Gastrocnemius medialis (tissue), 4 donors: ENCODE data around the gene LFNG. TPM values are rescaled to one million over a fixed set of nuclear protein-coding genes. Genes with fewer than 3 reads are reported as not detected.

Experiments
- ATAC-seq, 2 donors: fragments of 150-250 bp; one replicate each; pipeline ENCODE4 v1.9.1; 2016
- DNase-seq, 2 donors: peaks; one replicate each; pipeline ENCODE4 v3.0.0-alpha.2; 2019
- H3K27ac ChIP-seq, 4 donors: fragments of 200-600 bp; sonication (generic); 1 replicate in 1 of 4; 2 replicates in 3 of 4; pipeline ENCODE4 v1.5.1; 2016 to 2018; ENCODE audit warnings: mild to moderate bottlenecking in 2 of 4, moderate library complexity in 1 of 4
- H3K27me3 ChIP-seq, 3 donors: fragments of 200-600 bp; sonication (generic) in 2 of 3; 1 replicate in 1 of 3; 2 replicates in 2 of 3; pipeline versions ENCODE4 v1.5.1 to v1.6.0; 2016 to 2019; ENCODE audit warnings: mild to moderate bottlenecking in 1 of 3, moderate library complexity in 1 of 3
- H3K36me3 ChIP-seq, 2 donors: fragments of 200-600 bp; sonication (generic) in 1 of 2; one replicate each; pipeline ENCODE4 v1.5.1; 2017 to 2018
- H3K4me1 ChIP-seq, 2 donors: fragments of 200-600 bp; sonication (generic) in 1 of 2; one replicate each; pipeline ENCODE4 v1.5.1; 2016 to 2017; ENCODE audit warnings: mild to moderate bottlenecking in 2 of 2
- H3K4me3 ChIP-seq, 4 donors: fragments of 200-600 bp; sonication (generic) in 3 of 4; 1 replicate in 1 of 4; 2 replicates in 3 of 4; pipeline ENCODE4 v1.5.1; 2016 to 2019; ENCODE audit warnings: mild to moderate bottlenecking in 2 of 4
- H3K9me3 ChIP-seq, 3 donors: fragments of 200-600 bp; sonication (generic) in 2 of 3; 1 replicate in 1 of 3; 2 replicates in 2 of 3; pipeline ENCODE4 v1.5.1; 2016 to 2019
- CTCF ChIP-seq, 5 experiments: fragments of 450-650 bp in 3 of 5; fragments of 200-600 bp in 2 of 5; sonication (generic) in 2 of 5; IDR thresholded peaks in 4 of 5; conservative IDR thresholded peaks in 1 of 5; 1 replicate in 4 of 5; 2 replicates in 1 of 5; pipeline ENCODE4 v1.5.1; 2016 to 2019; ENCODE audit warnings: antibody characterized with exemption in 5 of 5, mild to moderate bottlenecking in 3 of 5, moderate library complexity in 3 of 5
- POLR2A ChIP-seq, 2 donors: fragments of 450-650 bp; IDR thresholded peaks; one replicate each; pipeline ENCODE4 v1.6.1; 2017; ENCODE audit warnings: antibody characterized with exemption in 2 of 2, mild to moderate bottlenecking in 2 of 2, moderate library complexity in 2 of 2
- in situ Hi-C, 4 donors: fragments of 200-750 bp; cut with MboI; loops; one replicate each; pipeline versions ENCODE4 v1.15.0 to v1.8.0; 2017; ENCODE audit warnings: low sequenced_read_pairs in 4 of 4
- intact Hi-C: fragments of 100-400 bp; cut with DNase I; formaldehyde crosslinking; loops from one replicate; pipeline ENCODE4 v1.15.1; 2023; ENCODE audit warnings: low total_unique reads
- total RNA-seq, 4 donors: library from RNA; depleted of rRNA; stranded (reverse); fragments of >200 nt; gene quantifications; one replicate each; pipeline versions ENCODE4 v1.1.0 to v1.2.3, GENCODE V29; 2016

LFNG gene
- total RNA-seq, 4 donors from 2014 or later: 1.0 to 5.9 (median 1.7) TPM

- ATAC-seq (no peak), DNase-seq (no peak)
- in situ Hi-C loops: no loop called here
- H3K4me3 ChIP-seq: no peak overlapping the region
- no peaks in the 10 kb centered on the region for H3K36me3 ChIP-seq
- peaks cover 20 to 25% of the 10 kb centered on the region in 2 donors for H3K4me1 ChIP-seq
- intact Hi-C loops: no loop called here
- H3K27ac ChIP-seq: no peak overlapping the region
- TF ChIP-seq CTCF (IDR thresholded peaks at IDR 0.05 in 4 of 5, conservative IDR thresholded peaks at IDR 0.05 in 1 of 5): no peak
- TF ChIP-seq POLR2A (IDR thresholded peaks at IDR 0.05): no peak
- no peaks in the 10 kb centered on the region for H3K27me3 ChIP-seq
- no peaks in the 10 kb centered on the region for H3K9me3 ChIP-seq
Observed at GRCh38 chr7:2511769-2512168, 7.8 kb upstream of the LFNG start.

- Histone ChIP-seq H3K27ac (no peak overlapping the region), H3K36me3 (no peaks in the 10 kb centered on the region), H3K4me1 (peaks cover 20 to 25% of the 10 kb centered on the region in 2 donors), H3K27me3 (no peaks in the 10 kb centered on the region), H3K9me3 (no peaks in the 10 kb centered on the region), H3K4me3 (no peak overlapping the region)
- in situ Hi-C loops (no loop called here), intact Hi-C loops (no loop called here)
- no peak for DNase-seq
- ATAC-seq: no peak
- TF ChIP-seq CTCF (IDR thresholded peaks at IDR 0.05 in 4 of 5, conservative IDR thresholded peaks at IDR 0.05 in 1 of 5): no peak
- no peak for TF ChIP-seq POLR2A (IDR thresholded peaks at IDR 0.05)
Observed at GRCh38 chr7:2512179-2512661, 7.4 kb upstream of the LFNG start.

- peaks cover 18 to 22% of the 10 kb centered on the region in 2 donors for H3K4me1 ChIP-seq
- no peaks in the 10 kb centered on the region for H3K27me3 ChIP-seq
- ATAC-seq: no peak
- no peaks in the 10 kb centered on the region for H3K9me3 ChIP-seq
- no peak overlapping the region for H3K4me3 ChIP-seq
- no peaks in the 10 kb centered on the region for H3K36me3 ChIP-seq
- no peak overlapping the region for H3K27ac ChIP-seq
- TF ChIP-seq POLR2A (IDR thresholded peaks at IDR 0.05) (no peak), CTCF (IDR thresholded peaks at IDR 0.05 in 4 of 5, conservative IDR thresholded peaks at IDR 0.05 in 1 of 5) (no peak)
- intact Hi-C loops: no loop called here
- no peak for DNase-seq
- in situ Hi-C loops: no loop called here
Observed at GRCh38 chr7:2512713-2513112, 6.9 kb upstream of the LFNG start.

GRCh38 chr7:2513702-2514101, 5.9 kb upstream of the LFNG start:
- no peaks in the 10 kb centered on the region for H3K27me3 ChIP-seq
- peaks cover 8 to 12% of the 10 kb centered on the region in 2 donors for H3K4me1 ChIP-seq
- H3K9me3 ChIP-seq: no peaks in the 10 kb centered on the region
- ATAC-seq (no peak), DNase-seq (no peak)
- no peak overlapping the region for H3K4me3 ChIP-seq
- in situ Hi-C loops (no loop called here), intact Hi-C loops (no loop called here)
- no peak overlapping the region for H3K27ac ChIP-seq
- TF ChIP-seq POLR2A (IDR thresholded peaks at IDR 0.05) (no peak), CTCF (IDR thresholded peaks at IDR 0.05 in 4 of 5, conservative IDR thresholded peaks at IDR 0.05 in 1 of 5) (no peak)
- H3K36me3 ChIP-seq: no peaks in the 10 kb centered on the region
